Stimulated activated CD8-positive, alpha-beta memory T cell treated with anti-CD3 and anti-CD28 coated beads, Interleukin-15, amount 100 ng/mL, for 48 hours (primary cell): ENCODE data around the gene LILRB4.
"Not testable (repeated sequence)": the region's sequence is repeated elsewhere in the genome, so short reads cannot be mapped to it uniquely, and the experiment has no call there.

Source experiments
- DNase-seq, 2 donors: peaks; one replicate each; pipeline ENCODE4 v3.0.0-alpha.2; 2020; ENCODE audit warnings: low read depth in 2 of 2

Gene LILRB4

GRCh38 chr19:54650108-54650655 lies 12.6 kb upstream of the LILRB4 start:
- DNase-seq, result no peak

GRCh38 chr19:54653181-54653809 lies 9.5 kb upstream of the LILRB4 start:
- DNase-seq, result no peak

- no peak for DNase-seq
Measured at GRCh38 chr19:54654447-54655321, 8.1 kb upstream of the LILRB4 start.

GRCh38 chr19:54659300-54659699 lies 3.5 kb upstream of the LILRB4 start:
- no peak for DNase-seq

- no peak for DNase-seq
Measured at GRCh38 chr19:54660306-54660705, 2.5 kb upstream of the LILRB4 start.

GRCh38 chr19:54660964-54661363 lies 1.8 kb upstream of the LILRB4 start:
- DNase-seq, result no peak

GRCh38 chr19:54661846-54662481 lies 821 bp upstream of the LILRB4 start:
- no peak for DNase-seq

- no peak for DNase-seq
Measured at GRCh38 chr19:54665530-54665929, 2.7 kb downstream of the LILRB4 start.

GRCh38 chr19:54667217-54667616 lies 4.4 kb downstream of the LILRB4 start:
- no peak for DNase-seq

GRCh38 chr19:54668353-54668752 lies 5.6 kb downstream of the LILRB4 start:
- no peak for DNase-seq

- DNase-seq, result no peak
Measured at GRCh38 chr19:54670576-54671357, 8.0 kb downstream of the LILRB4 start.

GRCh38 chr19:54673222-54673621 lies 10.4 kb downstream of the LILRB4 start:
- DNase-seq, result no peak

- DNase-seq, result no peak
Measured at GRCh38 chr19:54674021-54674617, 11.3 kb downstream of the LILRB4 start.

- not testable (repeated sequence) for DNase-seq
Measured at GRCh38 chr19:54676210-54676834, 13.5 kb downstream of the LILRB4 start.

GRCh38 chr19:54677217-54677616 lies 14.4 kb downstream of the LILRB4 start:
- no peak for DNase-seq

GRCh38 chr19:54681596-54681995 lies 18.8 kb downstream of the LILRB4 start:
- DNase-seq, result not testable (repeated sequence)

- no peak for DNase-seq
Measured at GRCh38 chr19:54682306-54682856, 19.6 kb downstream of the LILRB4 start.

- no peak for DNase-seq
Measured at GRCh38 chr19:54684527-54684926, 21.7 kb downstream of the LILRB4 start.

- no peak for DNase-seq
Measured at GRCh38 chr19:54691582-54692297, 29.0 kb downstream of the LILRB4 start.

GRCh38 chr19:54692298-54692615 lies 29.5 kb downstream of the LILRB4 start:
- DNase-seq, result no peak
